HG03565 (cell line): ENCODE results near the gene C9orf72.

ENCODE experiments used
- ATAC-seq: cut with Tn5 transposase; IDR thresholded peaks from one replicate; pipeline ENCODE4 v1.9.1; 2021; ENCODE audit warnings: mild to moderate bottlenecking, moderate library complexity; ENCODE audit not compliant: unreplicated experiment

C9orf72 gene

DNA sequence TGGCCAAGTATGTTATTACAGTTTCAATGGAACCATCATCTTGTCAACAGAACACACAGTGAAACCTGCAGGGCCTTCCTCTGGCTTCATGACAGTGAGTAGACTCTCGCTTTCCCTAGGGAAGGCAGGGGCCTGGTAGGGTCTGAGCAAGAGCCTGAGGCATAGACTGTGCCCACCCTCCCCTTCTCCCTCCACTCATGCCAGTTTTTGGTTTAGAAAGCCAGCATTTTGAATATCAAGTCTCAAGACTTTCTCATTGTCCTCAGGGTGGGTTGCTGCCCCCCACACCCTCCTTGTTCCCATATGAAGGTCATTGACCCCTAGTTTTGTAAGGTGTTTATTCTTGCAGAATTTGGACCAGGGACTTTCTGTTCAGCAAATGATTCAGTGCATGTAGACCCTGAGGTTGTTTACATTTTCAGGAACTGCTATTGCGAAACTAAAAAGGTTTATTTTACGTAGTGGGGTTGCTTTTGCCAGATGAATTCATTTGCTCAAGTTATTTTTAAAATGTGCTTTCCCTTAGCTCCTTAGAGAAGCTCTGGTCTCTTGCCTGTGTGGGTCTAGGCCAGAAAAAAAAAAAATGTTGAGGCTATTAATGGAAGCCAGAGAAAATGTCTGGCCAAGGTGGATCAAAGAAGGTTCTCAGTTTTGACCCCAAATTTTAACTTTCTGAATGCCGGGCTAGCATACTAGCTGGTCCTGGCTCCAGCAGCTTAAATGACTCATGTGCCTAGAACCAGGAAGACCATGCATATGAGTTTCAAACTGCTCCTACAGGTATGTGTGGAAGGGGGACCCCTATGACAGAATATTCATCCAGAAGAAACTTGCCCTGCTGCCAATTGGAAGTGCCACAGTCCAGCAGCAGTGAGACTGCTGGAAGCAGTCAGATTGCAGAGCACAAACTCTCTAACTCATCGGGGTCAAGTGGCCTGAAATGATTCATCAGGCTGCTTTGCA is 33.5 kb downstream of the C9orf72 start:
- ATAC-seq: peak; percentile 27

DNA sequence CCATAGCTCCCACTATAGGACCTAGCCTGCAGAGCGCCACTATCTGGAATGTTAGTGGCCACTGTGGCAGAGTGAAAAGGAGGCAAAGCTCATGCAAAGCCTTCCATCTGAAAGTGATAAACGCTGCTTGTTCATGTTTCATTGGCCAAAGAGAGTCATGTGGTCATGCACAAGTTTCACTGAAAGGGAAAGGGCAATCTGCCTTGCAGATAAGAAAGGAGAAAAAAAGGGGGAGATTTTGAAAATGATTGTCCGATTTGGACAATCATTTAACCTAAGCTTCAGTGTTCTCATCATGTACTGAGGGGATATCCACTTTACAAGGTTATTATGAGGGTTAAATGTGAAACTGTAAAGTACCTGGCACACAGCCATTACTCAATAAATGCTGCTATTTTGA is 34.6 kb downstream of the C9orf72 start:
- ATAC-seq: peak; percentile 29

DNA sequence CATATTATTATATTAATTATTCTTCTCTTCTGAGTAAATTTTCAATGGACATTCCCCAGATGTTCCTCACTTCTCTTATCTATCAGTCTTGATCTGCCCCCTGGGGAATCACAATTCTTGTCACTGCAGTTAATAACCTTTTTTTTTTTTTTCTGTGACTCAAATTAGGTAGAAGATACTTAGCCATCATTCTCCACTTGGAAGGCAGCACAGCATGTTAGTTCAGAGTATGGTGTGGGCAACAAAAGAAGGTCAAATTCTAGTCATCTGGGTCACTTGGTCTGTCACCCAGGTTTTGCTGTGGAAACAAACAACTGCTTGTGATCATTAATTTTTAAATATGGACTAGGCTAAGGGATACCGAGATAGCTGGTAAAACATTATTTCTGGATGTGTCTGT is 35.5 kb downstream of the C9orf72 start:
- ATAC-seq: no peak

DNA sequence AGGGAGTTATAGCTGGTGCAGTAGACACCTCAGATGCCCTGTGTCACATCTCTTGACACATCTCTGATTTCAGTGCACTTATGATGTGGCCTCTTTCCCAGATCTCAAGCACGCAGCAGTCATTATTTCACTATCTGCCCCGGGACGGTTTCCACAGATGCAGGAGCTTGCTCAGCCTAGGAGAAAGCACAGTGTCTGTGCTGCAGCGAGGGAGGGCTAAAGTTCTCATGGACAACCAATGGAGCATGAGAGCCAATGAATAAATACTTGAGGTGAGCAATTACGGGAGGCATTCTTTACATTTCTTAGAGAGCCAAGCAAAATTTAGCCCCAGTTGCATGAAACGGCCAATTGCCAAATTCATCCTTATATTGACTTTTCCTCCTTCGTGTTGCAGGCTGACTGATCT is 36.2 kb downstream of the C9orf72 start:
- ATAC-seq: no peak

DNA sequence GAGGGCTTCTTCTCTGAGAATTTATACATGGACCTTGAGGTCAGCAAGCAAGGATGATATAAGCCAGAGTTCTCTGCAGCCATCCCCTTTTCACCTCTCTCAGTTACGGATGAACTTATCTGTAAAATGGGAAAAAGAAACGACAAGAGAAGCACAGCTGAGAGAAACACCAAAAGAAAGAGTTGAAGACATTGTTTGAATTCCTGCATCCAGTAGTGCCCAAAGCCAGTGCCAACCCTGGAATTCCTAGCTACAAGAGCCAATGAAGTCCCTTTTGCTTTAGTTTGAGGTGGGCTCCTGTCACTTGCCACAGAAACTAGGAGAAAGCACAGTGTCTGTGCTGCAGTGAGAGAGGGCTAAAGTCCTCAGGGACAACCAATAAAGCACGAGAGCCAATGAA is 37.1 kb downstream of the C9orf72 start:
- ATAC-seq: no peak

DNA sequence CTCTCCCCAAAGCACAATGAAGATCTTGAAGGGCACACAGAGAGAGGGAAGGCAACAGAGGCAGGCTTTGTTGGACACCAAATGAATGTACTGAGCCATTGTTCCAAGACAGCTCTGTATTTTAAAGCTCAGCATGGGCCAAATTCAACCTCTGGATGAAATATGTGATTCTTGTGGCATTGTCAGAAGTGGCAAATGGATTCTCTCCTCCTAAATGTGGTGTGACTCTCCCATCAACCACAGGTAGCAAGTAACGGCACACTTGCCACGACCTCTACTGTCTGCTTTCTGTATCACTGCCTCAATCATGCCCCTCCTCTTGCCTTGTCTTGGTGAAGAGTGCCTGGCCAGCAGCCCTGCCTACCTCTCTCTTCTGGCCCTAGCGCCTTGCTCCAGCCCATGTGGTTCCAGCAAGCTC is 37.6 kb downstream of the C9orf72 start:
- ATAC-seq: peak; percentile 63

DNA sequence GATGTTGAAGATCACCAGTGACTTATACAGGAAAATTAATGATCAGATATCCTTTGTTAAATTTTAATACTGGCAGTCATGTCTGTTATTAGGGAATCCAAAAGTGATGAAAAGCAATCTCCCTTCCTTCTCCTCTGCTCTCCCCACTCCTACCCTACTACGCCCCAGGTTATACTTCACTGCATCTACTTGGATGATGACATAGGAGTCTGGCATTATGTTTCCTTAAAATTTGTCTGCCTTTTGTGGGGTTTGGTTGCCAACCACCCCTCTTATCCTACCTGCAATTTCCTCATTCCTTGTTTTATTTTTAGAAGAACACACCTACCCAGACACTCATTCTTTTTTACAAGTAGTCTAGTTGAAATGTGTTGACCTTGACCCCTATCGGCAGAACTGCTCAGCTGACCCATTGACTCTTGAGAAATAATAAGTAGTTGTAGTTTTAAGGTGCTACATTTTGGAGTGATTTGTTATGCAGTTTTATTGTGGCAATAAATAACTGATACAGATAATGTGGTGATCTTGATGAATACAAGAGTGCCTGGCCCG is 38.5 kb downstream of the C9orf72 start:
- no peak for ATAC-seq

DNA sequence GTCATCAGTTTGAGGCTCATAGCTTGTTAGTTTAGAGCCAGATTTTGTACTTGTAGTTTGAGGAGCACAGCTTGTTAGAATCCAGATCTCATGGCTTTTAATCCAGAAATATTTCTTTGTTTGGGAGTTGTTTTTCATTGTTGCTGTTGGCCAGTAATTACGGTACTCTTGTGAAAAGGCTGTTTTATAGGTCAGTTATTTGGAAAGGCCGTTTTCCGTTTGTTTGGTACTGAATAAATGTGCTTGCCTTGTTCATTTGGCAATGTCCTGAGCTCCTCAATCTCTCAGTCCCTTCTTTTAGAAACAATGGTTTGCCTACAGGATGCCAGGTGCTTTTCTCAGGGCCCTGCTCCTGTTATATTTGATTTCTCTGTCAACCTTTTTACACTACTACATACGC is 39.1 kb downstream of the C9orf72 start:
- no peak for ATAC-seq

DNA sequence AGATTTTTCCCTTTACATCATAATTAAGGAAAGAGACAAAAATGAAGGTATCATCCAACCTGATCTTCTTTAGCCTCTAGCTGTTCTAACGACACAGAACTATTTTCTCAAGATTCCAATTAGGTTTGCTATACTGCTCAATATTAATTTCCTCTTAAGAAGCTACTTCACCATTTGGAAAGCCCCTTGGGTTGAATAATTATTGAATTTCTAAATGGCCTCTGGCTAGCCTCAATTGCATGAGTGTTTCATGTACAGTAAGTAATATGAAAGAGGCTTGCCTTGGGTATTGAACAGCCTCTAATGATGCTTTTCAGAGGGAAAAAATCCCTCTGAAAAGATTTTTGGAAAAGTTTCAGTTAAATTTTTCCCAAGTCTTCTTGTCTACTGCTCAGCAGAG is 40.0 kb downstream of the C9orf72 start:
- no peak for ATAC-seq

DNA sequence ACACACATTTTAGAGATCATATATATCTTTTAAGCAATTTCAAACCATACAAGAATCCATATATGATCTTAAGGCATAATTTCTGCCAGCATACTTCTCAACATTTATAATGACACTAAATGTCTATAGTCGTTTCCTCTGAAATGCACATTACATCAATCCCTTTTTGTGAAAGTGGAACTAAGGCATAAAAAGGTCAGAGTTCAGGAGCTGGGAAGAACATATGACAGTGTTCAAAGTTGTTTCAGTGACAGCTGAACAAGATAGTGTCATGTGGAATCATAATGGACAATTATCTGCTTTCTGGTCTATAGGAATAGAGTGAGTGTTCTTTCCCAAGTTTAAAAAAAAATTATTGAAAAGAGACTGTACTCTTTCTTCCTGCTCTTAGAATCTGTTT is 41.2 kb downstream of the C9orf72 start:
- no peak for ATAC-seq

DNA sequence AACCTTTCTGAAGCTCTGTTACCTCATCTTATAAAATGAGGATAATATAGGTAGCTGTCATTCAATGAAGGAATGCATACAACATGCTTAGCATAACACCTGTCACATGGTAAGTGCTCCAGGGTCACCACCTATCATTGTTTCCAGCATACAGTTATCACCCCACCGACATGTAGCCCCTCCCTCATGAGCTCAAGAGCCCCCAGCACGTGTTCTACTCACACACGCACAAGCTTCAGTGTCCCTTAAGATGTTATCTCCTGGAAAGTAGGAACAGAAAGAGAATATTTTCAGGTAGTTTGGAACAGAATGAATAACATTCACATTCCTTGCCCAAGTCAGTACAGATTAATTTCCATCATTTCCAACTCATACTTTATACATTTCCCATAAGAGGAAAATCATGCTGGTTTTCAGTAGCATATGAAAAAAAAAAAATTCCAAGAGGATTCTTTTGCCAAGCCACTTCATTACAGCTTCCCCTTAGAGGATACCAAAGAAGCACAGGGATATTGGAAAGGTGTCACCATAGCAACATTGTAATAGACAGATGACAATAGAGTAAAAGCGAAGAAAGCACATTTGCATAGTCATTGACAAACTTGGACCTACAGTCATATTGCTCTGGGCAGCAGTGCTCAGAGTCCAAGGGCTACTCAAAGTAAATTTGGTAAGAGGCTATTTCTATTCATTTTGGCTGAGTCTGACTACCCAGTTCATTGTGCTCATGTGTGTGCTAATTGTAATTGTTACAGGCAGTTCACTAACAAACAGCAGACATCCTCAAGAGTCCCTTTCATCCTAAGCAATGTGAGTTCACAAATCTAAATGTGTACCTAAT is 42.1 kb downstream of the C9orf72 start:
- ATAC-seq: no peak

DNA sequence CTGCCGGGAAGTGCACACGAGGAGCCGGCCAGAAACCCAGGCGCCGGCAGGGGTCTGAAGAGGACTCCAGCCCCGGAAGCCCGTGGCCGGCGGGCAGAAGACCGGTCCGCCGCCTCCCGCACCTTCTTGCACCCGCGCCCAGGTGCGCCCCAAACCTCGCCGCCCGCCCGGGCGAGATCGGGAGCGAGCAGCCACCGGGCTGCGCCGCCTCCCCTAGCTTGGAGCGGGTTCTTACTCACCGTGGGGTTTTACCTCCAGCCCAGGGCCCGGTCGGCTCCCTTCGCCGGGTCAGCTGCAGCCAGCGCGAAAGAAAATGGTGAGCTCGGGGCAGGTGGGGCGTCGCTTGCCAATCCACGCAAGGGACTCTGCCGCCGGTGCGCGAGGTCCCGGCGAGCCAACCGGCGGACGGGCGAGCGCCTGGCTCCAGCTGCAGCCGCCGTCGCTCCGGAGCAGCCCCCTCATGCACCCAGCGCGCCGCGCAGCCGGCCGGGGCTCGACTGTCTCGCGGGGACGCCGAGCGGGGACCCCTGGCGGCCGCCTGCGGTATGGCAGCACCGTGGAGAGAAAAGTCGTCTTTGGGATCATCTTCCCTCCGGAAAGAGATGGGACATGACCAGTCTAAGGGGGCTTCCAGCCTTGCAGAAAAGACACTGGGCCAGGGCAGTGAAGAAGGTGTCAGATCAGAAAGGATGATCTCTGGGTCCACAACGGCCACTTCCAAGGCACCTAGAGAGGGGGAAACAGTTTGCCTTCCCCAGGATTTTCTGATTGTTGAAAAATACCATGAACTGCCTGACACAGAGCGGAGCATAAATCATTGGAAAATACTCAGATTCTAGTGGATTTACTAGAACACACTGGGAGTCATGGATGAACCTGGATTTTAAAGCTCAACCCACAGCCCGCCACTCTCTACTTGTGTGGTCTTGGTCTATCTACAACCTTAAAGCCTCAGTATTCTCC is 43.7 kb downstream of the C9orf72 start, which contains the start of gene MOB3B:
Gene MOB3B (minus strand): TSS at position 499 of the 963 bp plus-strand sequence. CDS start 74,264 bp downstream, outside the sequence.
- ATAC-seq: peak; percentile 67

DNA sequence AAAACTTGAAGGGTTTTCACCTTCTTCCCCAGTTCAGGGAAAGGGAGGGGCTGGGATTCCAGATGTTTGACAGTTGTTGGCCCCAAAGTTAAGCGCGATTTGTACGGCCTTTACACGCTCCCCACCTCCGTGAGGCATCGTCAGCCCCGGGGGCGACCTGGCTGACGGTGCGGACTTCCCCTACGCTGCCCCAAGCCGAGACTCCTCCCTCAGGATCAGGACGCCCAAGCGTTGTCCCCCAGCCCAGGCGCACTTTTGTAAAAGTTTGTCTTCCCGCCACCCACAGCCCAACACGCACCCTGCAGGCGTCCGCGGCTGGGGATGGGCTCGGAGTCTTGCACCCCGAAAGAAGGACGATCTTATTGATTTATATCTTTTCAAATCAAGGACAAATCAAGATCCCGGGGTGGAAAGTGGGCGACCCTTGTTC is 44.4 kb downstream of the C9orf72 start:
- no peak for ATAC-seq

DNA sequence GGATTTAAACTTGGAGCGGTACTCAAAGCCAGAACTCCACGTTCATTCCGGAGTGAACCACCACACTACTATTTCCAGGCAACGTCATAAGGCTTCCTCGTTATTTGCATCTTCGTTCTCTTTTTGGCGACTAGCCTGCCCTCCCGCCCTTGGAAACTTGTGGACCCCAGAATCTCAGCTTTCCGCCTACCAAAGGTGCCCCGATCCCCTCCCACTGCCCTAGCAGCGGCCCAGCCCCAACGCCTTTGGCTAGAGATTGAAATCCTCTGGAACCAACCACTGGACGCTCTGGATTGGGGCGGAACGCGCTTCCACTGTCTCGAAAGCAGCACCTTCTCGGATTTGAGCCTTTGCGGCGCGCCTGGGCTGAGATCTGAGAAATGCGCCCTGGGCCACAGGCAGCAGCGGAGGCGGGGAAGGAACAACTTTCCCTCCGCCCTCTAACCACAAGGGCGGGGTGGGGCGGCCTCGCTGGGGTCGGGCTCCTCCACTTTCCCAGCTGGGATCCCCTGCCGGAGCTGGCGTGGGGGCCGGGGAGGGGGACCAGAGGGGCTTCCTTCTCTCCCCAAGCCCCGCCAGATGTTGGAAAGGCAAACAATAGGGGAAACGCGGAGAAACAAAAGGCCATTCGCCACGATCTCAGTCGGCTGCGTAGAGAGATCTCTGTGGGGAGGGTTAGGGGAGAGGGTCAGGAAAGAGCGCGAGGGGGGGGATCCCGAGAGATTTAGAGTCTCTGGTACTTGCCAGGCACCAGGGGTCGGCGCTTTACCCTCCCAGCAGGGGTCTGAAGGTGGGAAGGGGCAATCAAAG is 45.0 kb downstream of the C9orf72 start:
- peak; percentile 35 for ATAC-seq

DNA sequence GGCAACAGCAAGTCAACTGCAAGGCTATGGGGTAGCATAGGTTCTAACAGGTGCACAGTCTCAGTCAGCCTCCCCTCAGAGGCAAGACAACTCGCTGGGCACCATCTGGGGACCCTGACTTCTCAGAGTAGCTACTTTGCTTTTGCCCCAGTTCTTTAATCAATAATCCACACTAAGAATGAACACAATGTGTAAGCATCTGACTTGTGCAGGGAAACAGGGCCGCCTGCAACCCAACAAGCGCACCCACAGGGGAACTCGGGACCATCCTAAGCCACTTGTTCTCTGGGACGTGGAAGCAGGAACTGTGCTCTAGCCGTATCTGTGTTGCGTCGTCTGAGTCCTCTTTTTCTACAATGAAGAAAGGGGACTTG is 45.6 kb downstream of the C9orf72 start:
- ATAC-seq: no peak

DNA sequence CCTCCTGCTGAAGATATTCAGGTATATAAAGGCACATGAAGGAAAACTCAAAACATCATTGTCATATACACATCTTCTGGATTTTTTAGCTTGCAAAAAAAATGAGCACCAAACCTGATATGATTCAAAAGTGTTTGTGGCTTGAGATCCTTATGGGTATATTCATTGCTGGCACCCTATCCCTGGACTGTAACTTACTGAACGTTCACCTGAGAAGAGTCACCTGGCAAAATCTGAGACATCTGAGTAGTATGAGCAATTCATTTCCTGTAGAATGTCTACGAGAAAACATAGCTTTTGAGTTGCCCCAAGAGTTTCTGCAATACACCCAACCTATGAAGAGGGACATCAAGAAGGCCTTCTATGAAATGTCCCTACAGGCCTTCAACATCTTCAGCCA is 49.0 kb downstream of the C9orf72 start, which contains the start of gene IFNK:
Gene IFNK (plus strand): TSS at position 55 of the 400 bp plus-strand sequence. CDS start 47 bp downstream, at position 102.
- ATAC-seq: no peak

DNA sequence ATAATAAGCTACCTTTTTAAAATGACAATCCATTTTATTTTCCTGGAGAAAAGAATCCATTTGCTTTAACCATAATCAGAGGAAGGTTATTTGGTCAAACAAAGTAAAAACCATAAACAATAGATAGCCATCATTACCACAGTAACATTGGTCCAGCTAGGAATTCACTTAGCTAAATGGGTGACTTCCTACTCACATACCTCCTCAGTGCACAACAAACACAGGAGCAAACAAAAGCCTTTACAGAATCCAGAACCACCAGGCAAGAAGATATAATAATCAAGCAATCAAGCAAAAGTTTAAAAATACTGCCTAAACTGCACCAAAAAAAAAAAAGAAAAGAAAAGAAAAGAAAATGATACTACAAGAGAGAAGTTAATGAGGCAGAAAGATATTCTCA is 50.1 kb downstream of the C9orf72 start:
- no peak for ATAC-seq

DNA sequence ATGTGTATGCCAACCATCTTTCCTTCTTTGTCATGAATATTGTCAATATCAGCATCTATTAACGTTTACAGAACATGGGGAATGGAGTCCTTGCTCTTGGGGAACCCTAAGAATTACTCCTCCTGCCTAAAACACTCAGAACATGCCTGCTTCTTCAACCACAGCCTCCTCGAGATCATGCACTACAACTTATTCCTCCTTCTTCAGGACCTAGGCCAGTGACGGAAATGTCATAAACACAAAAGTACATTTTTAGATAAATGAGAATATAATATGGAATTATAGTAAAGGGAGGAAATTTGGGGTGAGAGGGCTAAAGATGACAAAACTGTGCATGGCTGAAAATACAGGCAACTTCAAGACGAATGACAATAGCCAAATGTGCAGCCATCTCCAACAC is 52.3 kb downstream of the C9orf72 start:
- no peak for ATAC-seq
